Duodenal mucosa (tissue), 2 donors: ENCODE data around the gene FAM83B.

ENCODE experiments used
- H3K27ac ChIP-seq: one replicate; pipeline ENCODE4 v1.7.0; 2013; ENCODE audit warnings: low read depth, low read length
- H3K27me3 ChIP-seq, 2 donors: one replicate each; pipeline ENCODE4 v1.7.0; 2013; ENCODE audit warnings: low read length in 2 of 2, control low read depth in 1 of 2; ENCODE audit not compliant: insufficient read depth in 2 of 2, control insufficient read depth in 1 of 2
- H3K36me3 ChIP-seq, 2 donors: one replicate each; pipeline ENCODE4 v1.7.0; 2013; ENCODE audit warnings: low read length in 2 of 2, control low read depth in 1 of 2; ENCODE audit not compliant: insufficient read depth in 2 of 2, control insufficient read depth in 1 of 2
- H3K4me1 ChIP-seq, 2 donors: one replicate each; pipeline ENCODE4 v1.7.0; 2013; ENCODE audit warnings: low read length in 2 of 2, control low read depth in 1 of 2; ENCODE audit not compliant: insufficient read depth in 2 of 2, control insufficient read depth in 1 of 2
- H3K4me3 ChIP-seq, 2 donors: one replicate each; pipeline ENCODE4 v1.7.0; 2013; ENCODE audit warnings: low read length in 2 of 2, low read depth in 1 of 2
- H3K9ac ChIP-seq, 2 donors: one replicate each; pipeline ENCODE4 v1.7.0; 2013; ENCODE audit warnings: low read length in 2 of 2, low read depth in 1 of 2
- H3K9me3 ChIP-seq, 2 donors: one replicate each; pipeline ENCODE4 v1.7.0; 2013; ENCODE audit warnings: low read length in 2 of 2, control low read depth in 1 of 2; ENCODE audit not compliant: control insufficient read depth in 1 of 2

The FAM83B gene

DNA sequence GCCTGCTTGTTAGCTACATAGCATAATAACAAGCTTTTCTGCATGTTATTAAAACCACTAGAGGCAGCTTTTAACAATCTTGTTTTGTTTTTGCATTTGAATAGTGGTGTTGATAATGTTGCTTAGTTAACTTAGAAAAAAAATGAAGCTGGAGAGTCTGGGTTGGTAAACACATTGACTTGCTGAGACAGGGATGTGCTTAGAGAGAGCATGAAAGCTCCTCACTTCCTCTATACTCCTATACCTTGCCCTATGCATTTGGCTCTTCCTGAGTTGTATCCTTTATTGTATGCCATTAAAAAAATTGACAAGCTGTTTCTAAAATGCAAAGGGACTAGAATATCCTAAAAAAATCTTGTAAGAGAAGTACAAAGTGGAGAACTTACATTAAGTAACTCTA is 13.6 kb downstream of the FAM83B start:
- Histone ChIP-seq H3K27me3 (no peaks in the 10 kb centered on the region), H3K4me1 (peaks cover 14 to 37% of the 10 kb centered on the region in 2 donors), H3K4me3 (no peak overlapping the region), H3K36me3 (no peaks in the 10 kb centered on the region), H3K9me3 (no peaks in the 10 kb centered on the region), H3K9ac (no peak overlapping the region), H3K27ac (no peak overlapping the region)

- Histone ChIP-seq H3K9me3 (no peaks in the 10 kb centered on the region), H3K27me3 (no peaks in the 10 kb centered on the region), H3K36me3 (no peaks in the 10 kb centered on the region), H3K27ac (no peak overlapping the region), H3K4me3 (no peak overlapping the region), H3K9ac (no peak overlapping the region), H3K4me1 (peaks cover 11 to 34% of the 10 kb centered on the region in 2 donors)
Observed at GRCh38 chr6:54860739-54861138, 14.2 kb downstream of the FAM83B start.

DNA sequence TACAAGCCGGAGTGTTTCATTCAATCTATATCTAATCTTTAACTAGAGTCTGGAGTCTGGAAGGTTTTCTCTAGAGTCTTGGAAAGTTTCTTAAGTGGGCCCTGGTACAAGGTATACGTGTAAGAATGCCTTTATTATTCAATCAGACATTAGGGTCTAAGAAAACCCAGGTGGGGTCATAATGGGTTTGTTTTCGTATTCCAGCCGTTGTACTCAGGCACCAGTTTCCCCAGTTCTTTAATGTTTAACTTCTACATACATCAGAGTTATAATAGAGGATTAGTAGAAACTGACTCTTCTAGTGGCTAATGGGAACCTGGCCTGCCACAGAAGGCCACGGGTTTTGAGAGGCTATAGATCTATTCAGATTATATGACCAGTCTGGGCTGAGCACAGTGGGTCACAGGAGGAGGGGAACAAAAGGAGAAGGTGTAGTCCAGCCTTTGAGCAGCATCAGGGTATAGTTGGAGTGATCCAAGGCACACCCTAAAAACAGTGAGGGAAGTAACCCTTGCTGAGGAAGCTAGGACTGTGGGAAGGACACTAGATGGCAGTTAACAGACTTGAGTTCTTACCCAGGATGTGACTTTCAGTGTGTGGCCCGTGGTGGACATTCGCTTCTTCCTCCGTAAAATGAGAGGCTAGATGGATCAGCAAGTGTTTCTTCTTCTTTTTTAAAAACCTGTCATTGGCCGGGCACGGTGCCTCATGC is 15.5 kb downstream of the FAM83B start:
- no peaks in the 10 kb centered on the region for H3K9me3 ChIP-seq
- no peaks in the 10 kb centered on the region for H3K27me3 ChIP-seq
- no peak overlapping the region for H3K9ac ChIP-seq
- H3K4me1 ChIP-seq: peaks cover 11 to 28% of the 10 kb centered on the region in 2 donors
- no peaks in the 10 kb centered on the region for H3K36me3 ChIP-seq
- peak overlapping the region; percentile 72 for H3K27ac ChIP-seq
- peak overlapping the region; percentile 2 to 33 for H3K4me3 ChIP-seq

GRCh38 chr6:54864272-54864671 is 17.7 kb downstream of the FAM83B start:
- no peak overlapping the region for H3K9ac ChIP-seq
- H3K4me3 ChIP-seq: no peak overlapping the region
- peaks cover 11 to 18% of the 10 kb centered on the region in 2 donors for H3K4me1 ChIP-seq
- no peaks in the 10 kb centered on the region for H3K9me3 ChIP-seq
- H3K27me3 ChIP-seq: no peaks in the 10 kb centered on the region
- H3K36me3 ChIP-seq: no peaks in the 10 kb centered on the region
- H3K27ac ChIP-seq: no peak overlapping the region

- Histone ChIP-seq H3K27ac (no peak overlapping the region), H3K36me3 (no peaks in the 10 kb centered on the region), H3K4me3 (no peak overlapping the region), H3K9ac (no peak overlapping the region), H3K4me1 (peaks cover 11 to 18% of the 10 kb centered on the region in 2 donors), H3K9me3 (no peaks in the 10 kb centered on the region), H3K27me3 (no peaks in the 10 kb centered on the region)
Observed at GRCh38 chr6:54865091-54865631, 18.6 kb downstream of the FAM83B start.

- no peak overlapping the region for H3K27ac ChIP-seq
- no peak overlapping the region for H3K4me3 ChIP-seq
- H3K4me1 ChIP-seq: peaks cover 3 to 7% of the 10 kb centered on the region in 2 donors
- H3K9ac ChIP-seq: no peak overlapping the region
- no peaks in the 10 kb centered on the region for H3K27me3 ChIP-seq
- H3K9me3 ChIP-seq: no peaks in the 10 kb centered on the region
- peaks cover 0 to 5% of the 10 kb centered on the region in 2 donors for H3K36me3 ChIP-seq
Observed at GRCh38 chr6:54868556-54868955, 22.0 kb downstream of the FAM83B start.

DNA sequence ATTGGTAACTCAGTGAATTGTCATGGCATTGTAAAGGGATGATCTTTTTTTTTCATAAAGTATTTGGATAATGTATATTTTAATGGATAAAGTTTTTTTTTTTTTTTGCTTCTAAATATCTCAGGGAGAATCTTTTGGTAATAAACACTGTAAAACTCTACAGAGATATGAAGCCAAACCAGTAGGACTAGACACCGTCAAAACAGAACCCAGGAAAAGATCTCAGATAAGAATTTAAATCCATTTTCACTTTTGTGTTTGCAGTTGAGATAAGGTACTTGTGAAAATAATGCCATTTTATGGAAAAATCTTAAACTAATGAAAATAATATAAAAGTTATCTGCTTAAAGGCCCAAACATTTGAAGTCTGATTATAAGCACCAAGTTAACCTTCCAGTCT is 27.0 kb downstream of the FAM83B start:
- Histone ChIP-seq H3K9ac (no peak overlapping the region), H3K9me3 (no peaks in the 10 kb centered on the region), H3K27ac (no peak overlapping the region), H3K4me3 (no peak overlapping the region), H3K4me1 (peaks cover 11 to 16% of the 10 kb centered on the region in 2 donors), H3K36me3 (peaks cover 0 to 5% of the 10 kb centered on the region in 2 donors), H3K27me3 (no peaks in the 10 kb centered on the region)

GRCh38 chr6:54874349-54875048 is 27.9 kb downstream of the FAM83B start:
- H3K4me1 ChIP-seq: peaks cover 16 to 20% of the 10 kb centered on the region in 2 donors
- H3K27ac ChIP-seq: no peak overlapping the region
- peaks cover 0 to 5% of the 10 kb centered on the region in 2 donors for H3K36me3 ChIP-seq
- H3K9ac ChIP-seq: no peak overlapping the region
- H3K27me3 ChIP-seq: no peaks in the 10 kb centered on the region
- H3K9me3 ChIP-seq: no peaks in the 10 kb centered on the region
- H3K4me3 ChIP-seq: no peak overlapping the region

DNA sequence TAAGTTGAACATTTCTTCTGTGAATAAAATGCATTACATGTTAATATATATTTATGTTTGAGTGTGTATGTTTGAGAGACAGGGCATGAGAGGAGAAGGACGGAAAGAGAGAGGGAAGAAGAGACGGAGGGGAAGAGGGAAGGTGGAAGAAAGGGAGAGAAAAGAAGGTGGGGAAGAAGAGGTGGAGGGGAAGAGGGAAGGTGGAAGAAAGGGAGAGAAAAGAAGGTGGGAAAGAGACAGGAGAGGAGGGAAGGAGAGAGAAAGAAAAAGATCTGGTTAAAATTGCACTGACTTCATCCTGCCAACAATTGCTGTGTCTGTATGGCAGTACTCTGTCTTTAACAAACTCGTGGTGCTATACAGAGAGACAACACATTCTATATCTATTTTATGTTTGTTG is 29.0 kb downstream of the FAM83B start:
- Histone ChIP-seq H3K27ac (no peak overlapping the region), H3K9me3 (no peaks in the 10 kb centered on the region)

GRCh38 chr6:54876365-54876764 is 29.8 kb downstream of the FAM83B start:
- no peak overlapping the region for H3K4me3 ChIP-seq
- H3K9ac ChIP-seq: no peak overlapping the region
- H3K27ac ChIP-seq: no peak overlapping the region
- H3K4me1 ChIP-seq: peaks cover 16 to 24% of the 10 kb centered on the region in 2 donors
- no peaks in the 10 kb centered on the region for H3K27me3 ChIP-seq
- H3K9me3 ChIP-seq: no peaks in the 10 kb centered on the region
- no peaks in the 10 kb centered on the region for H3K36me3 ChIP-seq

More for the DNA sequence above, 29.0 kb downstream of the FAM83B start:
- no peak overlapping the region for H3K9ac ChIP-seq
- H3K4me3 ChIP-seq: no peak overlapping the region
- H3K4me1 ChIP-seq: peaks cover 16 to 24% of the 10 kb centered on the region in 2 donors
- H3K36me3 ChIP-seq: peaks cover 0 to 4% of the 10 kb centered on the region in 2 donors
- H3K27me3 ChIP-seq: no peaks in the 10 kb centered on the region
